Measurements from ENCODE around the gene ABI3BP. TPM values are rescaled to one million over a fixed set of nuclear protein-coding genes. Genes with fewer than 3 reads are reported as not detected.

Gene ABI3BP
- total and polyA plus RNA-seq, 7 donors, result 1.6 to 23.9 (median 6.9) TPM

DNA sequence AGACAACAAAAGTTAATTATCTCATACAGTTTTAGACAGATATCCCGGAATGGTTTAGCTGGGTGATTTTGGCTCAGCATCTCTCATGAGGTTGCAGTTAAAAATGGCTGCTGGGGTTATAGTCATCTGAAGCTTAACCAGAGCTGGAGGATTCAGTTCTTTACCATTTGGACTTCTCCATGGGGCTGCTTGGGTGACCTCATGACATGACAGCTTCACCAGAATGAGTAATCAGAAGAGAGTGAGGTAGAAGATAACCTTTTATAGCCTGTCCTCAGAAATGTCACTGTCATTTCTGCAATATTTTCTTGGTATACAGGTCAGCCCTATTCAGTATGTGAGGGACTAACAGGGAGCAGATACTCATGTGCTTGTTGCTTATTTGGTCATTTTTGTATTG lies 253.0 kb downstream of the ABI3BP start:
- DNase-seq (no peak), ATAC-seq (peak in 1 of 4 donors; percentile 28)
- no peak overlapping the region for H3K27ac ChIP-seq
- peaks cover 7 to 92% of the 10 kb centered on the region in 2 donors for H3K36me3 ChIP-seq (ENCODE audit: insufficient read depth in 1 of 2, low read depth in 1 of 2)
- TF ChIP-seq, protein P1, sequence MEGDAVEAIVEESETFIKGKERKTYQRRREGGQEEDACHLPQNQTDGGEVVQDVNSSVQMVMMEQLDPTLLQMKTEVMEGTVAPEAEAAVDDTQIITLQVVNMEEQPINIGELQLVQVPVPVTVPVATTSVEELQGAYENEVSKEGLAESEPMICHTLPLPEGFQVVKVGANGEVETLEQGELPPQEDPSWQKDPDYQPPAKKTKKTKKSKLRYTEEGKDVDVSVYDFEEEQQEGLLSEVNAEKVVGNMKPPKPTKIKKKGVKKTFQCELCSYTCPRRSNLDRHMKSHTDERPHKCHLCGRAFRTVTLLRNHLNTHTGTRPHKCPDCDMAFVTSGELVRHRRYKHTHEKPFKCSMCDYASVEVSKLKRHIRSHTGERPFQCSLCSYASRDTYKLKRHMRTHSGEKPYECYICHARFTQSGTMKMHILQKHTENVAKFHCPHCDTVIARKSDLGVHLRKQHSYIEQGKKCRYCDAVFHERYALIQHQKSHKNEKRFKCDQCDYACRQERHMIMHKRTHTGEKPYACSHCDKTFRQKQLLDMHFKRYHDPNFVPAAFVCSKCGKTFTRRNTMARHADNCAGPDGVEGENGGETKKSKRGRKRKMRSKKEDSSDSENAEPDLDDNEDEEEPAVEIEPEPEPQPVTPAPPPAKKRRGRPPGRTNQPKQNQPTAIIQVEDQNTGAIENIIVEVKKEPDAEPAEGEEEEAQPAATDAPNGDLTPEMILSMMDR (IDR thresholded peaks at IDR 0.05), result no peak
- no peaks in the 10 kb centered on the region for H3K9me3 ChIP-seq
- no peak overlapping the region for H3K4me3 ChIP-seq
- WGBS, 3 donors, result 88 to 92% (median 91%) methylated on average over 1 of the region's 1 CpG
- intact Hi-C loops (cut with DNase I), result no loop called here
- H3K4me1 ChIP-seq, result peaks cover 23% of the 10 kb centered on the region
- H3K27me3 ChIP-seq (ENCODE audit: insufficient read depth in 3 of 3, low read length in 2 of 3), result no peaks in the 10 kb centered on the region

DNA sequence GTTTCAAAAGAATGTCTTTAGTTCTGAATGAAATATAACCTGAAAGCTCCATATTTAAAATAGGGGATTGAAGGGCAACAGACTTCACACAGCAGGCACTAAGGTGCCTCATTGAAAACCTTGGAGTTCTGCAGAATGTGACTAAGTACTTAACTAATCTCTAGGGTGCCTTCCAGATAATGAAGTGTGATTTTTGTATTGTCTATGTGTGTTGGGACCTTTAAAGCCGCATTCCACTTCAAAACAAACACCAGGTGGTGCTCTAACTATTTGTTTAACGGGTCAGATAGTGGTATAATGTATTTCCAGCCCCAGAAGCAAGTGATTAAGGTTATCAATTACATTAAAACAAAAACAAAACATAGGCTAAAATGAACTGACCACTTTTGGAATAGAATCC lies 255.9 kb downstream of the ABI3BP start:
- H3K27ac ChIP-seq, result no peak overlapping the region
- TF ChIP-seq, protein P1 (IDR thresholded peaks at IDR 0.05), result peak; percentile 41
- peaks cover 32% of the 10 kb centered on the region for H3K4me1 ChIP-seq
- ATAC-seq (peak in 2 of 4 donors; percentile 48 to 77), DNase-seq (no peak)
- H3K36me3 ChIP-seq (ENCODE audit: insufficient read depth in 1 of 2, low read depth in 1 of 2), result peaks cover 7 to 87% of the 10 kb centered on the region in 2 donors
- H3K27me3 ChIP-seq (ENCODE audit: insufficient read depth in 3 of 3, low read length in 2 of 3), result no peaks in the 10 kb centered on the region
- WGBS, 3 donors, result 28 to 35% (median 31%) methylated on average over 2 of the region's 2 CpGs
- intact Hi-C loops (cut with DNase I), result loop anchor here (5.0 kb wide), 1 partner anchor 60 kb away; no protein-coding TSS in a partner anchor
- no peaks in the 10 kb centered on the region for H3K9me3 ChIP-seq
- H3K4me3 ChIP-seq, result no peak overlapping the region

DNA sequence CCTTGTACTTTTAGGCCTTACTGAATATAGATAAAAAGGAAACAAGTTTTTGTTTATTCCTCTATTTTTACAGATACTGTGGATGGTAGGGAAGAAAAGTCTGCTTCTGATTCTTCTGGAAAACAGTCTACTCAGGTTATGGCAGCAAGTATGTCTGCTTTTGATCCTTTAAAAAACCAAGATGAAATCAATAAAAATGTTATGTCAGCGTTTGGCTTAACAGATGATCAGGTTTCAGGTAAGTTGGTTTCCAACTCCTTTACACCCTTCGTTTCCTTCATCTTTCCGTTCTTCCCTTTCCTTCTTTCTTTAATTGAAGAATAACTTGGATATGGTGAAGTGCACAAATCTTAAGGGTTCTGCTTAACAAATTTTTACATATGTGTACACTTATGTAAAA lies 260.8 kb downstream of the ABI3BP start:
- H3K4me1 ChIP-seq, result peaks cover 10% of the 10 kb centered on the region

DNA sequence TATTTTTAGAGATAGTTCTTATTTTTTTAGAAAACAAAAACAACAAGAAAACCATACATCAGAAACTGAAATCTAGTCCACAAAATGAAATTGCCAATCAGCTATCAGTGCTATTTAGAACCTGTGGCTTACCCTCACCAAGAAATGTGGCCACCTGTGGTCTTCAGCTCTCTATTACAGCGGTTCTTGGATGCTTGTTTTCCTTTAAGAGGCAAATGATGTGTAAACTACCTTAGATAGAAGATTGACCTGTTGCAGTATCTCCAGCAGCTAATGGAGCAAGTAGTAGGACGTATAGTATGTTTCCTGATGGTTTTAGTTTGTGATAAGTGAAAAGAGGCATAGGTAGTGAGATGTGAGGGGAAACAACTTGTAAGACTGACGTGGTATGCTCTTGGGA lies 262.7 kb downstream of the ABI3BP start:
- no peak overlapping the region for H3K4me3 ChIP-seq
- 74 to 86% (median 80%) methylated on average over 3 of the region's 3 CpGs for WGBS, 3 donors
- intact Hi-C loops (cut with DNase I), result no loop called here
- DNase-seq (no peak), ATAC-seq (no peak)
- H3K9me3 ChIP-seq, result no peaks in the 10 kb centered on the region
- H3K4me1 ChIP-seq, result peaks cover 10% of the 10 kb centered on the region
- TF ChIP-seq, protein P1 (IDR thresholded peaks at IDR 0.05), result no peak
- H3K36me3 ChIP-seq (ENCODE audit: insufficient read depth in 1 of 2, low read depth in 1 of 2), result peaks cover 0 to 70% of the 10 kb centered on the region in 2 donors
- H3K27ac ChIP-seq, result no peak overlapping the region
- no peaks in the 10 kb centered on the region for H3K27me3 ChIP-seq (ENCODE audit: insufficient read depth in 3 of 3, low read length in 2 of 3)

More for the DNA sequence above, 260.8 kb downstream of the ABI3BP start:
- no peaks in the 10 kb centered on the region for H3K27me3 ChIP-seq (ENCODE audit: insufficient read depth in 3 of 3, low read length in 2 of 3)
- WGBS, 3 donors, result 39 to 71% (median 42%) methylated on average over 3 of the region's 3 CpGs
- intact Hi-C loops (cut with DNase I), result no loop called here
- H3K9me3 ChIP-seq, result no peaks in the 10 kb centered on the region
- no peak overlapping the region for H3K4me3 ChIP-seq
- DNase-seq (no peak), ATAC-seq (no peak)
- peaks cover 4 to 77% of the 10 kb centered on the region in 2 donors for H3K36me3 ChIP-seq (ENCODE audit: insufficient read depth in 1 of 2, low read depth in 1 of 2)
- H3K27ac ChIP-seq, result no peak overlapping the region
- TF ChIP-seq, protein P1 (IDR thresholded peaks at IDR 0.05), result no peak

GRCh38 chr3:100726706-100727105 lies 266.5 kb downstream of the ABI3BP start:
- Histone ChIP-seq H3K4me3 (no peak overlapping the region), H3K9me3 (no peaks in the 10 kb centered on the region), H3K27me3 (ENCODE audit: insufficient read depth in 3 of 3, low read length in 2 of 3) (no peaks in the 10 kb centered on the region), H3K27ac (no peak overlapping the region), H3K4me1 (no peaks in the 10 kb centered on the region), H3K36me3 (ENCODE audit: insufficient read depth in 1 of 2, low read depth in 1 of 2) (peaks cover 0 to 75% of the 10 kb centered on the region in 2 donors)
- TF ChIP-seq, protein P1 (IDR thresholded peaks at IDR 0.05), result no peak
- ATAC-seq, result no peak
- WGBS, 3 donors, result 88 to 97% (median 90%) methylated on average over 1 of the region's 1 CpG
- intact Hi-C loops (cut with DNase I), result no loop called here
- no peak for DNase-seq

Measured in psoas muscle (tissue), 8 donors.